OCI-LY1 (cell line): Measurements from ENCODE around the gene CCDC150.

Experiments
- H2AFZ ChIP-seq: fragments of 200-600 bp; sonication (generic), shearing (Covaris generic); 2 replicates; pipeline ENCODE4 v1.6.0; 2014; ENCODE audit warnings: antibody characterized with exemption, mild to moderate bottlenecking, low read length
- H3F3A ChIP-seq: fragments of 200-600 bp; sonication (generic), shearing (Covaris generic); 2 replicates; pipeline ENCODE4 v1.6.0; 2014; ENCODE audit warnings: mild to moderate bottlenecking, antibody characterized with exemption, low read length, moderate library complexity; ENCODE audit not compliant: insufficient read depth
- H3K27ac ChIP-seq: fragments of 200-600 bp; sonication (generic); 2 replicates; pipeline ENCODE4 v1.5.1; 2014; ENCODE audit warnings: low read length, mixed run types, mild to moderate bottlenecking, low read depth; ENCODE audit not compliant: poor library complexity, severe bottlenecking
- H3K27me3 ChIP-seq: fragments of 200-600 bp; sonication (generic); 2 replicates; pipeline ENCODE4 v1.6.0; 2014; ENCODE audit warnings: antibody characterized with exemption, mild to moderate bottlenecking, low read length, moderate library complexity; ENCODE audit not compliant: insufficient read depth
- H3K36me3 ChIP-seq: fragments of 200-600 bp; sonication (generic); 2 replicates; pipeline ENCODE4 v1.6.1; 2014; ENCODE audit warnings: mild to moderate bottlenecking, antibody characterized with exemption, low read length, moderate library complexity, mixed read lengths; ENCODE audit not compliant: insufficient read depth
- H3K4me1 ChIP-seq: fragments of 200-600 bp; sonication (generic); 2 replicates; pipeline ENCODE4 v1.5.1; 2014; ENCODE audit warnings: mild to moderate bottlenecking, low read length, moderate library complexity; ENCODE audit not compliant: insufficient read depth, severe bottlenecking
- H3K4me2 ChIP-seq: fragments of 200-600 bp; sonication (generic), shearing (Covaris generic); 2 replicates; pipeline ENCODE4 v1.6.1; 2014; ENCODE audit warnings: low read length
- H3K4me3 ChIP-seq: fragments of 200-600 bp; sonication (generic); 2 replicates; pipeline ENCODE4 v1.5.1; 2014; ENCODE audit warnings: low read length, low read depth, mild to moderate bottlenecking, mixed read lengths; ENCODE audit not compliant: poor library complexity, severe bottlenecking
- H3K79me2 ChIP-seq: fragments of 200-600 bp; shearing (Covaris generic); 2 replicates; pipeline ENCODE4 v1.6.1; 2016; ENCODE audit warnings: mixed run types, low read length, mixed read lengths; ENCODE audit not compliant: insufficient read depth
- H3K9ac ChIP-seq: fragments of 200-600 bp; sonication (generic), shearing (Covaris generic); 2 replicates; pipeline ENCODE4 v1.6.1; 2014; ENCODE audit warnings: mild to moderate bottlenecking, low read length, mixed read lengths
- H3K9me2 ChIP-seq: fragments of 200-600 bp; sonication (generic), shearing (Covaris generic); 2 replicates; pipeline ENCODE4 v1.6.1; 2014; ENCODE audit warnings: low read depth, mild to moderate bottlenecking, low read length, mixed read lengths
- H3K9me3 ChIP-seq: fragments of 200-600 bp; shearing (Covaris generic); 2 replicates; pipeline ENCODE4 v1.6.1; 2014; ENCODE audit warnings: low read length, mixed read lengths
- H4K20me1 ChIP-seq: fragments of 200-600 bp; sonication (generic), shearing (Covaris generic); 2 replicates; pipeline ENCODE4 v1.6.0; 2016; ENCODE audit warnings: mild to moderate bottlenecking, low read length; ENCODE audit not compliant: insufficient read depth
- CTCF ChIP-seq: fragments of 200-600 bp; sonication (generic), shearing (Covaris generic); IDR thresholded peaks from 2 replicates; pipeline ENCODE4 v1.5.1; 2017; ENCODE audit warnings: mild to moderate bottlenecking, antibody characterized with exemption, low read length, moderate library complexity, mixed read lengths
- EZH2 ChIP-seq: fragments of 200-600 bp; sonication (generic), shearing (Covaris generic); IDR thresholded peaks from 2 replicates; pipeline ENCODE4 v1.8.0; 2017; ENCODE audit warnings: borderline replicate concordance, mixed run types, mild to moderate bottlenecking, antibody characterized with exemption, low read length, moderate library complexity, mixed read lengths

The CCDC150 gene

GRCh38 chr2:196610796-196611195, 28.7 kb upstream of the CCDC150 start:
- H3K79me2 ChIP-seq = no peaks in the 10 kb centered on the region
- no peaks in the 10 kb centered on the region for H3K9me2 ChIP-seq
- no peaks in the 10 kb centered on the region for H3K4me1 ChIP-seq
- no peak overlapping the region for H2AFZ ChIP-seq
- H3K4me2 ChIP-seq = no peak overlapping the region
- no peaks in the 10 kb centered on the region for H3F3A ChIP-seq
- H3K9ac ChIP-seq = no peak overlapping the region
- H3K4me3 ChIP-seq = no peak overlapping the region
- no peaks in the 10 kb centered on the region for H3K9me3 ChIP-seq
- no peaks in the 10 kb centered on the region for H4K20me1 ChIP-seq
- no peaks in the 10 kb centered on the region for H3K36me3 ChIP-seq
- TF ChIP-seq EZH2 (no peak), CTCF (no peak)
- no peak overlapping the region for H3K27ac ChIP-seq
- no peaks in the 10 kb centered on the region for H3K27me3 ChIP-seq

GRCh38 chr2:196613302-196613701, 26.2 kb upstream of the CCDC150 start:
- H3K4me3 ChIP-seq = no peak overlapping the region
- no peaks in the 10 kb centered on the region for H3K79me2 ChIP-seq
- H3K9ac ChIP-seq = no peak overlapping the region
- H3K27ac ChIP-seq = no peak overlapping the region
- H3K36me3 ChIP-seq = no peaks in the 10 kb centered on the region
- H2AFZ ChIP-seq = no peak overlapping the region
- no peaks in the 10 kb centered on the region for H3K27me3 ChIP-seq
- no peaks in the 10 kb centered on the region for H3K4me1 ChIP-seq
- H3K9me3 ChIP-seq = no peaks in the 10 kb centered on the region
- no peaks in the 10 kb centered on the region for H3K9me2 ChIP-seq
- no peaks in the 10 kb centered on the region for H4K20me1 ChIP-seq
- no peak overlapping the region for H3K4me2 ChIP-seq
- TF ChIP-seq EZH2 (no peak), CTCF (no peak)
- no peaks in the 10 kb centered on the region for H3F3A ChIP-seq

DNA sequence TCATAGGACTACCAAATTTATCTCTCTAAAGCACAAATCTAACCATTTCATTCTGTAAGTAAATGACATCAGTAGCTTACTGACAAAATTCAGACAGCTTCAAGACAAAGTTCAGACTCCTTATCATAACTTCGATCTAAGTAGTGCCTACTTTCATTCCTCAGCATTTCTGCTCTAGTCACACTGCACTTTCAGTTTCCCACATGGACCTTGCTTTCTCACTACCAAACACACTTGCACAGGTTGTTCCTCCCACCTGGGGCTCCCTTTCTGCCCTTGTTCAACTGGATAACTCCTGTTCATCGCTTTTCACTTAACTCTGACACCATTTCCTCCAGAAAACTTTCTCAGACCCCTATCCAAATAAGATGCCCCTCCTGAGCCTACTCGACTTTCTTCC, 22.1 kb upstream of the CCDC150 start:
- Histone ChIP-seq H3K9ac (no peak overlapping the region), H4K20me1 (no peaks in the 10 kb centered on the region), H3K9me2 (no peaks in the 10 kb centered on the region), H2AFZ (no peak overlapping the region), H3K79me2 (no peaks in the 10 kb centered on the region), H3K4me1 (no peaks in the 10 kb centered on the region), H3K4me3 (no peak overlapping the region), H3K36me3 (no peaks in the 10 kb centered on the region), H3F3A (no peaks in the 10 kb centered on the region), H3K4me2 (no peak overlapping the region), H3K9me3 (no peaks in the 10 kb centered on the region), H3K27me3 (no peaks in the 10 kb centered on the region), H3K27ac (no peak overlapping the region)
- no peak for TF ChIP-seq CTCF
- TF ChIP-seq EZH2 = no peak
